HG02571 (cell line): ENCODE results near the gene TBC1D21.

Source experiments
- ATAC-seq: cut with Tn5 transposase; IDR thresholded peaks from one replicate; pipeline ENCODE4 v1.9.1; 2021; ENCODE audit warnings: mild to moderate bottlenecking, moderate library complexity; ENCODE audit not compliant: unreplicated experiment

TBC1D21 gene

DNA sequence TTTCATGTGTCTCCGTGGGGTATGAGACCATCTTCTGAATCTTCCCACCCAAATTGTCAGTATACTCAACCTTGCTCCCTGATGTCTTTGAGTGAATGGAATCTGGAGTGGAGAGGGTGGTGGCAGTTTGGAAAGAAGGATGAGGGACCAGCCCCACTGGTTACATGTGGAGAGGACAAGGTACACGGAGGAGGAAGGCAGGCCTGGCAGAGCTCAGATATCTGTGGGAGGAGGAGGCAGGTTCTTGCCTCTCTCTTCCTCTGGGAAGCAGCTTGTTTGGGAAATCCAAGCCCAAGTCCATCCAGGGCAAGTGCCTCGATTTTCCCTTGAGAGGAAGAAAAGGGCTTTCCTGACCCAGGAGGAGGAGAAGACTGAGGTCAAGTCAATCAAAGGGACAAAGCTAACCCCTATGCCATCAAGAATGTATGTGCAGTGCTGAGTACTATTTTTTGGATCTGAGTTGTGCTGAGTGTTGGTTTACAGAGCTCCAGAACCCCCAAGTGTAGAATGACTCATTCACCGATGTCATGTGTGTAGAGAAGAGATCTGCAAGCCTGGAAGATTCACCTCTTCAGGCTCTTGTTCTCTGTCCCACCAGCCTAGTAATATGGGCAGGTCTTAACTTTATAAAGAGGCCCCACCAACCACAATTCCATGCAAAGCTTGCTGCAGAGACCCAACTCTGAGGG is 33.1 kb downstream of the TBC1D21 start:
- ATAC-seq, result no peak

GRCh38 chr15:73907035-73907408 is 33.7 kb downstream of the TBC1D21 start:
- ATAC-seq, result no peak

GRCh38 chr15:73908030-73908821 is 34.9 kb downstream of the TBC1D21 start:
- ATAC-seq, result no peak

- ATAC-seq, result no peak
Measured at GRCh38 chr15:73908822-73909122, 35.4 kb downstream of the TBC1D21 start.

- no peak for ATAC-seq
Measured at GRCh38 chr15:73909651-73910050, 36.3 kb downstream of the TBC1D21 start.

- no peak for ATAC-seq
Measured at GRCh38 chr15:73910522-73911303, 37.3 kb downstream of the TBC1D21 start.

- ATAC-seq, result no peak
Measured at GRCh38 chr15:73912030-73912596, 38.7 kb downstream of the TBC1D21 start.

- no peak for ATAC-seq
Measured at GRCh38 chr15:73914145-73914544, 40.8 kb downstream of the TBC1D21 start.

DNA sequence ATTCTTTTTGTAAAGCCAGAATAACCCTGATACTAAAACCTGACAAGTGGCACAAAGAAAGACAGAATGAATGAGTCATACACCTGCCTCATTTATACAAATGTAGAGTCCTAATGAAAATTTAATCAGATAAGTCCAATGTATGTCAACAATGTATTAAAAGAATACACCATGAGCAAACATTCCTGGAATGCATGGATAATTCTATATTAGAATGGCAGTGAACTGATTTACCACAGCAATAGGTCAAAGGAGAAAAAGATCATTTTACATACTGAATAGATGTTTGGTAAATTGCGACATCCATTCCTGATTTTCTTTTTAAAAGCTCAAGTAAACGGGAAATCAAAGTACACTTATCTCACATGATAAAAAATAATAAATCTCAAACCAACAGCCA is 41.7 kb downstream of the TBC1D21 start:
- no peak for ATAC-seq

GRCh38 chr15:73918784-73919183 is 45.4 kb downstream of the TBC1D21 start:
- ATAC-seq, result no peak

- ATAC-seq, result no peak
Measured at GRCh38 chr15:73919706-73920105, 46.3 kb downstream of the TBC1D21 start.

- ATAC-seq, result no peak
Measured at GRCh38 chr15:73921254-73921925, 48.0 kb downstream of the TBC1D21 start.

DNA sequence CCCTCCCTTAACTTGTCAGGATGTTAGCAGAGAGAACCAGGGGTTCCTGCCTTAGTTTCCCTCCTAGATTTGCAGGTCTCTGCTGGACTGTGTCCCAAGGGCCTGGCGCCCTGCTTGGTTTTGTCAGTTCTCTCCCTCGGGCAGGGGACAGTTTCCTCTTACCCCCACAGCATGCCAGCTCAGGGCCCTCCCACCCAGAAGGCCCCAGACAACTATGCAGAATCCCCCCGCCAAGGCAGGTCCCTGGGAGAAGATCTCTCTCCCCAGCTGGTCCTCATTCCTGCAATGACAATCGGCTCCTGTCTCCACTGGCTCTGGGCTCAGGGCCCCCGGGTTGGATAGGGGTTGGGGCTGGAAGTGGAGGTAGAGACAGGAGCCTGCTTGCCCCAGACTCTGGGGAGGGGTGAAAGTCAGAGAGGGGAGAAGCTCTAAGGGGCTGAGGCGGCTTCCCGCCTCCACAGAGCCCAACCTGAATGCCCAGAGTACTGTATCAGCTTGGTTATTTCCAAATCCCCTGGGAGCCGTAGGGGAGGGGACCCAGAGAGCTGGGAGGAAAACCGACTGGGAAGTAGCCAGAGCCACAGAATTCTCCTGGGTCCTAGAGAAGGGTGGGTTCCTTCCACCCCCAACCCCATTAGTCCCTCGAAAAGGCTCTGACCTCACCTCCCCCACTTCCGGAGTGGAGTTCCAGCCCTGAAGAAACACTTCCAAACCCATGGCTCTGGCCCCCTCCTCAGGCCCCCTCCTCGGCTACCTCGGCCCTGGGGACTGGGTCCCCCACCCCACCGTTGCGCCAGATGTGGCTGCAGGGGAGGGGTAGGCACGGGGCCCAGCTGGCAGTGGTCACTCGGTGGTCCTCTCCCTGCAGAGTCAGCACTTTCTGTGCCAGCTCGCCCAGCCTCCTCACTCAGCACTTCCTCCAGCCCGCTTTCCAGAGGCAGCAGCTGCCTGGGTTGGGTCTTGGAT is 49.1 kb downstream of the TBC1D21 start:
- no peak for ATAC-seq

GRCh38 chr15:73923156-73923487 is 49.8 kb downstream of the TBC1D21 start:
- no peak for ATAC-seq

GRCh38 chr15:73923488-73924164 is 50.3 kb downstream of the TBC1D21 start:
- ATAC-seq, result no peak

- no peak for ATAC-seq
Measured at GRCh38 chr15:73924171-73924921, 51.0 kb downstream of the TBC1D21 start.

DNA sequence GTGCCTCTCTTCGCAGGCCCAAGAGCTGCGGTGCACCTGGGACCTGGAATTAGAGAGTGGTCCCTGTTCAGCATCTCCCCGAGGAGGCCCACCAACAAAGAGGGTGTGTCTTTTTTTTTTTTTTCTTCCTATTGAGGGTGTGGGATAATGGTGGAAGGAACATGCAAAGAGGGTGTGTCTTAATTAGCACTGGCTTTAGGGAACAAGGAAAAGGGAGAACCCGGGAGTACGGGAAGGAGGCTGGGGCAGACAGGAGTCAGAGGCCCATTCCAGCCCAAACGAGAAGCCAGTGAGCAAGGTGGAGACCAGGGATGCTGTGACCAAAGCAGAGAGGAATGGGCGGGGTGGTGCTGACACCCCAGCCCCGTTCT is 52.5 kb downstream of the TBC1D21 start:
- ATAC-seq, result no peak

GRCh38 chr15:73926219-73927002 is 53.0 kb downstream of the TBC1D21 start, which contains the start of gene LOXL1:
Gene LOXL1 (plus strand): TSS chr15:73926462. CDS start chr15:73926784, 322 bp downstream.
- ATAC-seq, result no peak
